Stimulated activated CD4-positive, alpha-beta T cell treated with anti-CD3 and anti-CD28 coated beads, Interleukin-1b, Interleukin-23, amount 100 ng/mL, for 4 hours (primary cell): ENCODE results near the gene PHC3.

ENCODE experiments used
- DNase-seq, 2 donors: peaks; one replicate each; pipeline ENCODE4 v3.0.0-alpha.2; 2020; ENCODE audit warnings: low read depth in 2 of 2

The PHC3 gene

DNA sequence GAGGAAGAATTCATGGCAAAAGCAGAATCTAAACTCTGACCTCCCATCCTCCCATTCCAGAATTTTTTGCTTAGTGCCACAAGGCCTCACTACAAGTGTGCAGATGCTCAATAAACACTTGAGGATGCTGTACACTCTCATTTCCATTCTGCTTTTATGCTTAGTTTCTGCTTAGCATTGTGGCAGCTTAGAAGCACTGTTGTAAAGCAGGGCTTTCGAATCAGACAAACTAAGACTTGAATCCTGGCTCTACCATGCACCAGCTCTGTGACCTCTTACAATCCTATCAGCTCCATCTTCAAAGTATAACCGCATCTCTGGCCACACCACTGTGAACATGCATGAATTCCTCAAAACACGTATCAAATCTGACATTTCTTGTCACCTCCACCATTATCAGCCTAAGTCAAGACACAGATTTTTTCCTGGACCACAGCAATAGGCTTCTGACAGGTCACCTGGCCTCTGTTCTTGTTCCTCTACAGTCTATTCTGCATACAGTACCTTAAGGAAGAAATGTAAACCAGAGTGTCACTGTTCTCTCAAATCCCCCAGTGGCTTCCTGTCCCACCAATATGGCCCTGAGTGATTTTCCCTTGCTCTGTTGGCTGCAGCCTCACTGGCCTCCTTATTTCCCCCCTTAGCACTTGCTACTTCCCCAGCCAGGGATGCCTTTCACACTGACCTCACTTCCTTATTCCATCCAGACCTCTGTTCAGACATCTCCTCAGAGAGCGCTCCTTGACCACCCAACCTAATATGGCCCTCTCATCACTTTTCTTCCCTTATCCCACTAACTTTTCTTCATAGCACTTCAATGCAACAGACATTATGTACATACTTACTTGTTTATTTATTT is 8.1 kb upstream of the PHC3 start:
- no peak for DNase-seq

DNA sequence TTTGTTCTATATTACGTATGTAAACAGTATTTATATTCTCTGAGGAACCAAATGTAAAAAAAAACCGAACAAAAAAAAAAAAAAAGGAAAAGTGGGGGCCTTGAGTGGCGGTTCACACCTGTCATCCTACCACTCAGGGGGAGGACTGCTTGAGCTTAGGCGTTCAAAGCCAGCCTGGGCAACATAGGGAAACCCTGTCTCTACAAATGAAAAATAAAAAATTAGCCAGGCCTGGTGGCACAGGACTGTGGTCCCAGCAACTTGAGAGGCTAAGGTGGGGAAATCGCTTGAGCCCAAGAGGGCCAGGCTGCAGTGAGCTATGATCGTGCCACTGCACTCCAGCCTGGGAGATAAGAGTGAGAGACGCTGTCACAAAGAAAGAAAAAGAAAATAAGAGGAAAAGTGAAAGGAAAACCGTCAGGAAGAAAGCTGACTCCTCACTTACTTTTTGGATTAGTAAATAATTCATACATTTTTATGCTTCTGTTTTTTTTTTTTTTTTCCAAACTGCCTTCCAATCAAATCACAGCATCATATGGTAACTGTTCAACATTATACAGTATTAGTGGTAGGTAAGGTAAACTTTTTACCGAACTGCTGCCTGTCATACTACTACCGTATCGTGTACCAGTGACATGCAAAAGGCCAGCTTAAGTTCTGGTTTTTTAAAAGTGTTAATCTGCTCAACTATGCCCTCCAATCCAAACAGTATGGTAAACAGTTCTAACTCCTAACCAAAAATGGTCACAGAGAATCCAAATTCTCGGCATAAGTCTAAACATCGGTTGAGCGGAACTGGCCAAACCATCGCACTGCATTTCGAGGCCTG is 1.2 kb downstream of the PHC3 start:
- peak in 1 of 2 donors; percentile 4 for DNase-seq

DNA sequence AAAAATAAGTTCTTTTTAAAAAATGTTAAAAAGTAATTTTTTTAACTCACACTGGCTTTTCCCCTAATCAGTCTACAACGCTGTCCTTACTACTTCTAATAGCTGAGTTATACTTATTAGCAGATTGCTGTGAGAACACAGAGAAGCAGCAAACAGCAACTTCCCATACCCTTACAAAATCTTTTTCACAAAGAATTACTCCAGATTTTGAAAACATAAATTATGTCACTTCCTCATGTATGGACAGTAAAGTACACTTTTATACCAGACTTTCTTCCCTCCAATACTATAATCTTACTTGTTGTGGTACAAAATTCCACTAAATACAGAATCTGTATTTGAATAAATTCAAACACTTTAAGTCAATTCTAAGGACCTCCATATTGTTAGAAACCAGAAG is 2.1 kb downstream of the PHC3 start:
- DNase-seq: no peak

GRCh38 chr3:170178651-170179050 is 2.9 kb downstream of the PHC3 start:
- no peak for DNase-seq

GRCh38 chr3:170171563-170171962 is 10.0 kb downstream of the PHC3 start:
- no peak for DNase-seq

DNA sequence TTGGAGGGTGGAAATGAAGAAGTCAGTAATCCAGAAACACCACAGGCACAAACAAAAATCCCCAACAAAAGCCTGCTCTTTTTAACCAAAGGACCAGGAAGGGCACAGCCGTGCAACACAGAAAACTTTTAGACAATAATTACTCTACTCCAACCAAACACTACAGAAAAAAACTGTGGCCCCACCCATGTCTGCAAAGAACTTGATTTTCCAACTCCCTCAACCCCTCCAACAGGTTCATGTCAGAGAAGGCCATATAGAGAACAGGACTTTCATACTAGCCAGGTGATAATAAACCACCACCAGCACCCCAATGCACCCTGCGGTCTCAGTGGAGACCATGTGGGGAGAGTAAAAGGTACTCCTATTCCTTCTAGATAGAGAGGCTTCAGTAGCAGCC is 16.8 kb downstream of the PHC3 start:
- no peak for DNase-seq

- DNase-seq: no peak
Measured at GRCh38 chr3:170163956-170164645, 17.4 kb downstream of the PHC3 start.

- DNase-seq: no peak
Measured at GRCh38 chr3:170162630-170163029, 18.9 kb downstream of the PHC3 start.

GRCh38 chr3:170162052-170162451 is 19.5 kb downstream of the PHC3 start:
- no peak for DNase-seq

GRCh38 chr3:170159933-170160332 is 21.6 kb downstream of the PHC3 start:
- DNase-seq: no peak

DNA sequence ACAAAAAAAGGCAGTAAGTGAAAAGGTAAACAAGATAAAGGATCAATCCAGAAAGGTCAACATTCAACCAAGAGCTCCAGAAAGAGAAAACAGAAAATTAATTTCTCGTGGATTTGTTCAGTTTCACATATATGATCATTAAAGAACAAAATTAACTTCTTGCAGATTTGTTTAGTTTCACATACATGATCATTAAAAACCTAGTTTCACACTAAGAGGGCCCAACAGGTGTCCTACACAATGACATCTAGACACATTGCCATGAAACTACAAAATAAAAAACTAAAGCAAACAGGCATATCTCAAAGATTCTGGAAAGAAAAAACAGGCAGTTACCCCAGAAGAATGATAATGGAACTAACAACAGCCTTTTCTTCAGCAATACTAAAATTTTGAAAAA is 22.1 kb downstream of the PHC3 start:
- DNase-seq: no peak

GRCh38 chr3:170155604-170156003 is 25.9 kb downstream of the PHC3 start:
- DNase-seq: no peak

DNA sequence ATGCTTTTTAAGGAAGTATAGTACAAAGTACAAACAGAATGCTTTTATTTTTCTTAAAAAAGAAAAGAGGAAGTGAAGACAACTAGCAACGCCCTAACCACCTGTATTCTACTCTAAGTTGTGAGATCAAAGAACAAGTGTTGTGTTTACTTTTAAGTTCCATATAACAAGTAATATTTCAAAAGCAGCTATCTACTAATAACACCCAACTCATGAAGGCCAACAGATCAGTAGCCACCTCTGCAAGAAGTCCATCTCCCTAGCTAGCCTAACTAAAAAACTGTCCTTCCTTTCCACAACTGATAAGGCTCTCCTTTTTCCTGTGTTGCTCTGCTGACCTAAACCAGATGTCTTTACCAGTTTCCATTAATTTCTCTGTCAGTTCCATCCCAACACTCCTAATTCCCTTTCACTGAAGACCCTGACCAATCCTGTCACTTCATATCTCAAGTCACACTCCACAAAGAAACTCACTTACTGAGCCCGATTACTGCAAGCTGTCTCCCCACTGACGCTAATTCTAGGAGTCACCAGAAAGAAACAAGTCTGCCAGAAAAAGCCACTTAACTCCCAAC is 26.9 kb downstream of the PHC3 start:
- no peak for DNase-seq

DNA sequence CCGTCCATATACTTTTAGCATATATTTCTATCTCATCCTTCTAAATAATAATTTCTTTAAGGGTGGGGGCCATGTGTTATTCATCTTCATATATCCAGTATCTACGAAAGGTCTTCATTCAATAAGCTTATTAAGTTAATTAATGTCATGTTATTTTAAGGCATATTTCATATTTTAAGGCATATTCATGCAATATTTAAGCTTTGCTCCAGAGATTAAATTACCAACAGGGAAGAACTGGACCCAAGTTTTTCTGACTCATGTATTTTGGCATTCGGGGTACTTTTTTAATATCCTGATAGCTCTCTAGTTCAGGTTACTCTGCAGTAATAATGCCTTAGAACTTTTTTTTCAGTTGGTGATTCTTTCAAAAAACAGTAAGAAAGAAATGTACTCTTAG is 27.4 kb downstream of the PHC3 start:
- DNase-seq: no peak

GRCh38 chr3:170151536-170151935 is 30.0 kb downstream of the PHC3 start:
- DNase-seq: no peak

GRCh38 chr3:170149016-170149415 is 32.5 kb downstream of the PHC3 start:
- no peak for DNase-seq

DNA sequence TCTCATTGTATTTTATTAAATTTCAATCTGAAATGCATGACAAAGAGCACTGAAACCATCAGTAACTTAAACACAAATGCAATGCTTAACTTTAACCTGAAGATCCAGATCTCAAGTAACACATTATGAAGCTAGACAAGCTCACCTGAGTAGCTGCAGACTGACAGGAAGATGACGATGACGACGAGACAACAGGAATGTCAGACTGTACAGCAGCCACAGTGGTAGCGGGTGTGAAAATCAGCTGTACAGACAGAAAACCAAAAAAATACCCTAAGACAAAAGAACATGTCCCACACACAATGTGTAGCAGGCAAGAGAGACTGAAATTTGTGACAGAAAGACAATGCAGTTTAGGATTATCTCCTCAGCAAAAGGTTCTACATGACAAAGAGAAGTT is 36.3 kb downstream of the PHC3 start:
- DNase-seq: no peak

GRCh38 chr3:170144437-170144843 is 37.1 kb downstream of the PHC3 start:
- DNase-seq: no peak

- DNase-seq: no peak
Measured at GRCh38 chr3:170142373-170142772, 39.2 kb downstream of the PHC3 start.

DNA sequence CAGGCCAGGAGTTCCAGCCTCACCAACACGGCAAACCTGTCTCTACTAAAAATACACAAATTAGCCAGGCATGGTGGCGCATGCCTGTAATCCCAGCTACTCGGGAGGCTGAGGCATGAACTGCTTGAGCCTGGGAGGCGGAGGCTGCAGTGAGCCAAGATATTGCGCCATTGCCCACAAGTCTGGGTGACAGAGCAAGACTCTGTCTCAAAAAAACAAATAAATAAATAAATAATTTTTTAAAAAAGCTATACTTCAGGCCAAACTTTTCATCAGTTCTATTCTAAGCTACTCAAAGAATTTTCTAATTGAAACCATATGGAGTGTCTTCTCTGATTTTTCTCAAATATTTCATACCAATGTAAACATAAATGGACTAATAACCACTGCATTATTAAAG is 43.5 kb downstream of the PHC3 start:
- DNase-seq: no peak

GRCh38 chr3:170132335-170132734 is 49.2 kb downstream of the PHC3 start:
- no peak for DNase-seq

DNA sequence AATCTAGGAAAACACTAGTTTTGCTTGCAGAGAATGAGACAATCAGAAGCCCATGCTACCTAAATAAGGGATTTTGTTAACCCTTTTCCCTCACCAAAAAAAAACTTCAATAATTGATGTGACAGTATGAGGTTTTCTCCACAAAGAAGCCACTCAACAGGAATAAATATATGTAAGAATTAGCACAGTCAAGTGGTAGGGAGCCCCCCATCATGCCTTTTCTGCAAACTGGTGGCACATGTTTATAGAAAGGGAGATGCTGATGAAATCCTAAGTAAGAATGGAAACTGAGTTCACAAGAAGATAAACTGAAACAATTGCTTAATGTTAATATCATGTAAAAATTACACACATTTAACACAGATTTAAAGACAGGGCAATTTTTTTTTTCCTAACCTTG is 51.0 kb downstream of the PHC3 start:
- DNase-seq: no peak
